H1 (cell line): ENCODE results near the gene PARD3.

ENCODE experiments used
- CREB1 ChIP-seq: IDR thresholded peaks from 2 replicates; pipeline ENCODE4 v1.6.1; 2012; ENCODE audit warnings: inconsistent platforms
- RFX5 ChIP-seq: IDR thresholded peaks from 2 replicates; pipeline ENCODE4 v1.6.1; 2011; ENCODE audit warnings: low read depth, low read length, improper control_type of control experiment, borderline replicate concordance
- RXRA ChIP-seq: IDR thresholded peaks from 2 replicates; pipeline ENCODE4 v1.6.1; 2011; ENCODE audit warnings: low read depth, mild to moderate bottlenecking, low read length, moderate library complexity; ENCODE audit not compliant: insufficient read depth
- TAF1 ChIP-seq: IDR thresholded peaks from 2 replicates; pipeline ENCODE4 v1.6.1; 2011; ENCODE audit warnings: mild to moderate bottlenecking, low read depth, low read length
- ZNF274 ChIP-seq: IDR thresholded peaks from 2 replicates; pipeline ENCODE4 v1.7.0; 2012; ENCODE audit warnings: low read length, borderline replicate concordance; ENCODE audit errors: extremely low read depth

DNA sequence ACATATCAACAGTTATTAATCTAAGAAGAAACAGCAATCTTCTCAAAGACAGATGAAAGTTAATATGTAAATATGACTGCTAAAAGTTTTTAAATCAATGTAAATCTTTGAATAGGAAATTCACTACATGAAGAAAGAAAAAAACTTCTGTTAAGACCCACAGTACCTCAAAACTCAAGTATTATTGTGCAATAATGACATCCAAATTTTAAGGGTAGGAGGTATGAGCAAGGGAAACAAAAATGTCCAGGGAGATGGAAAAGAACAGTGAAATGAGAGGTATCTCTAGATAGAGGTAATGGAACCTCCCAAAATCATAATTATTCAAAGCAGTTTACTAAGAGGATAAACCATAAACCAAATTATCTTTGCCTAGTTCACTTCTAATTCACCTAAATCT, 436.8 kb downstream of the PARD3 start:
- TF ChIP-seq ZNF274 (no peak), TAF1 (no peak), RXRA (no peak), CREB1 (no peak), RFX5 (no peak)
